PFSK-1 (cell line): ENCODE results near the gene PLA2G4D.

Source experiments
- FOXP2 ChIP-seq: optimal IDR thresholded peaks from 2 replicates; pipeline ENCODE3; 2011; ENCODE audit warnings: borderline replicate concordance, control low read depth, inconsistent platforms; ENCODE audit not compliant: insufficient read depth; ENCODE audit errors: extremely low read length, extremely low read depth
- POLR2AphosphoS5 ChIP-seq: IDR thresholded peaks from 2 replicates; pipeline ENCODE4 v1.6.1; 2012; ENCODE audit warnings: low read depth, mild to moderate bottlenecking, control low read depth, low read length, moderate library complexity
- REST ChIP-seq, 2 experiments: IDR thresholded peaks; 2 replicates each; pipeline versions ENCODE4 v1.6.1 to v1.8.0; 2011 to 2012; ENCODE audit warnings: low read depth in 2 of 2, low read length in 2 of 2, control low read depth in 1 of 2, inconsistent platforms in 1 of 2, mild to moderate bottlenecking in 1 of 2, moderate library complexity in 1 of 2; ENCODE audit not compliant: insufficient read depth in 1 of 2
- SIN3A ChIP-seq: IDR thresholded peaks from 2 replicates; pipeline ENCODE4 v1.6.1; 2012; ENCODE audit warnings: mild to moderate bottlenecking, low read length, moderate library complexity, borderline replicate concordance; ENCODE audit not compliant: insufficient read depth
- TAF1 ChIP-seq: IDR thresholded peaks from 2 replicates; pipeline ENCODE4 v1.6.1; 2012; ENCODE audit warnings: low read length, control low read depth, borderline replicate concordance; ENCODE audit not compliant: insufficient read depth

Gene PLA2G4D

GRCh38 chr15:42045211-42045615 is 49.1 kb downstream of the PLA2G4D start:
- TF ChIP-seq TAF1 = no peak
- TF ChIP-seq REST (IDR thresholded peaks at IDR 0.05; ENCODE audit: insufficient read depth in 1 of 2, low read depth in 2 of 2, low read length in 2 of 2) = no peak
- TF ChIP-seq SIN3A = no peak
- no peak for TF ChIP-seq POLR2AphosphoS5
- TF ChIP-seq FOXP2 = no peak

GRCh38 chr15:42042602-42043400 is 51.6 kb downstream of the PLA2G4D start:
- TF ChIP-seq REST (IDR thresholded peaks at IDR 0.05; ENCODE audit: insufficient read depth in 1 of 2, low read depth in 2 of 2, low read length in 2 of 2) (no peak), FOXP2 (no peak), POLR2AphosphoS5 (no peak), TAF1 (no peak), SIN3A (no peak)

GRCh38 chr15:42038401-42038800 is 56.0 kb downstream of the PLA2G4D start:
- TF ChIP-seq TAF1 = no peak
- no peak for TF ChIP-seq POLR2AphosphoS5
- TF ChIP-seq FOXP2 = no peak
- no peak for TF ChIP-seq REST (IDR thresholded peaks at IDR 0.05; ENCODE audit: insufficient read depth in 1 of 2, low read depth in 2 of 2, low read length in 2 of 2)
- no peak for TF ChIP-seq SIN3A

GRCh38 chr15:42037656-42038055 is 56.7 kb downstream of the PLA2G4D start:
- TF ChIP-seq REST (IDR thresholded peaks at IDR 0.05; ENCODE audit: insufficient read depth in 1 of 2, low read depth in 2 of 2, low read length in 2 of 2) (no peak), TAF1 (no peak), SIN3A (no peak), POLR2AphosphoS5 (no peak), FOXP2 (no peak)
